CD4-positive, alpha-beta T cell (primary cell): ENCODE measurements around the gene ZNF564. TPM values are rescaled to one million over a fixed set of nuclear protein-coding genes. Genes with fewer than 3 reads are reported as not detected.

Source experiments
- ATAC-seq: fragments of 200-7000 bp; cut with Tn5 transposase; one replicate; pipeline ENCODE4 v1.10.0; 2022; ENCODE audit warnings: mild to moderate bottlenecking; ENCODE audit not compliant: poor library complexity
- CTCF ChIA-PET: fragments of 350-600 bp; sonication (Branson Sonifier 250); formaldehyde crosslinking; loops from one replicate; lab custom pipeline; 2021; ENCODE audit warnings: antibody characterized with exemption, inconsistent platforms; lab: Charles Lee
- POLR2A ChIA-PET: fragments of 350-600 bp; sonication (Branson Sonifier 250); formaldehyde crosslinking; loops from one replicate; lab custom pipeline; 2021; ENCODE audit warnings: antibody characterized with exemption, inconsistent platforms; lab: Charles Lee
- DNase-seq, 14 experiments: peaks; one replicate each; pipeline ENCODE4 v3.0.0-alpha.2; 2013 to 2020; ENCODE audit warnings: mixed read lengths in 2 of 14
- H3K27ac ChIP-seq, 2 donors: one replicate each; pipeline versions ENCODE4 v1.5.1 to v1.7.0; 2013; ENCODE audit warnings: low read length in 2 of 2, low read depth in 1 of 2, mild to moderate bottlenecking in 1 of 2
- H3K27me3 ChIP-seq, 2 experiments: 1 replicate in 1 of 2; 2 replicates in 1 of 2; pipeline versions ENCODE4 v1.6.1 to v1.7.0; 2013; ENCODE audit warnings: low read length in 2 of 2, control low read depth in 1 of 2, mild to moderate bottlenecking in 1 of 2, moderate library complexity in 1 of 2; ENCODE audit not compliant: insufficient read depth in 2 of 2, control insufficient read depth in 1 of 2
- H3K36me3 ChIP-seq: one replicate; pipeline ENCODE4 v1.6.1; 2013; ENCODE audit warnings: low read length, control low read depth; ENCODE audit not compliant: insufficient read depth
- H3K4me1 ChIP-seq: one replicate; pipeline ENCODE4 v1.6.1; 2013; ENCODE audit warnings: low read length, control low read depth; ENCODE audit not compliant: insufficient read depth
- H3K4me3 ChIP-seq: one replicate; pipeline ENCODE4 v1.5.1; 2013; ENCODE audit warnings: mild to moderate bottlenecking, low read length, moderate library complexity
- H3K9me3 ChIP-seq, 2 experiments: 1 replicate in 1 of 2; 2 replicates in 1 of 2; pipeline versions ENCODE4 v1.6.1 to v1.7.0; 2013; ENCODE audit warnings: low read length in 2 of 2, mild to moderate bottlenecking in 2 of 2, control low read depth in 1 of 2, moderate library complexity in 1 of 2; ENCODE audit not compliant: control insufficient read depth in 1 of 2, insufficient read depth in 1 of 2
- H3K27ac Mint-ChIP-seq: one replicate; pipeline ENCODE4 v1.8.0; 2020; ENCODE audit warnings: mixed read lengths
- H3K27me3 Mint-ChIP-seq: one replicate; pipeline ENCODE4 v1.8.0; 2021; ENCODE audit warnings: mixed read lengths
- H3K36me3 Mint-ChIP-seq: one replicate; pipeline ENCODE4 v1.8.0; 2021; ENCODE audit warnings: low read depth, mixed read lengths
- H3K4me1 Mint-ChIP-seq: one replicate; pipeline ENCODE4 v1.8.0; 2021; ENCODE audit warnings: low read depth, mixed read lengths
- H3K4me3 Mint-ChIP-seq: one replicate; pipeline ENCODE4 v1.8.0; 2020; ENCODE audit warnings: mild to moderate bottlenecking, mixed read lengths
- H3K9me3 Mint-ChIP-seq: one replicate; pipeline ENCODE4 v1.8.0; 2020; ENCODE audit warnings: mixed read lengths
- intact Hi-C, 2 experiments: fragments of 100-400 bp; cut with DNase I in 1 of 2; cut with micrococcal nuclease in 1 of 2; formaldehyde crosslinking; loops; one replicate each; pipeline versions ENCODE4 v1.15.1 to v1.9.0; 2023 to 2025; cut with DNase I, micrococcal nuclease
- total RNA-seq, 174 experiments: library from RNA in 2 of 174; stranded (reverse) in 2 of 174; gene quantifications; one replicate each; pipeline ENCODE4 v1.2.3 and lab custom pipeline; 2021 to 2026
- TF ChIP-seq, protein P1 (sequence below): fragments of 200-600 bp; IDR thresholded peaks from one replicate; pipeline ENCODE4 v1.8.0; 2022; ENCODE audit warnings: antibody characterized with exemption, mild to moderate bottlenecking

ZNF564 gene
- total RNA-seq, 2 experiments from 2014 or later: 17.3 to 18.0 TPM

DNA sequence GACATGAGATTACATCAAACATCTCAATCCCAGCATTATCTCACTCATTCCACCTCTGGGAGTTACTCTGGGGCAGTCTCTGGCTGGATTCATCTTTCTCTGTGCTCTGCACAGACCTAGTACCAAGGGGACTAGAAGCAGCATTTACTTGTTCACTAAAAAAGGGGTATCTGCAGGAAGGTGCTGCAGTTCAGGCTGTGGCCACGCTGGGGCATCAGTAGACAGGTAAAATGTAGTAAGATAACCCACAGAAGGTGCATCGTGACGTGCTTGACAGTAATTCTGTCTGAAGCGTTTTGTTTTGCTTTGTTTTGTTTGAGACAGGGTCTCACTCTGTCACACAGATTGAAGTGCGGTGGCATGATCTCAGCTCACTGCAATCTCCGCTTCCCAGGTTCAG is 29.3 kb downstream of the ZNF564 start:
- Histone ChIP-seq H3K4me3 (no peak overlapping the region), H3K27me3 (no peaks in the 10 kb centered on the region), H3K36me3 (peaks cover 18% of the 10 kb centered on the region), H3K4me1 (no peaks in the 10 kb centered on the region), H3K27ac (no peak overlapping the region), H3K9me3 (peaks cover 85 to 87% of the 10 kb centered on the region in 2 experiments)
- no peak for DNase-seq
- no peak overlapping the region for H3K27ac Mint-ChIP-seq
- no peaks in the 10 kb centered on the region for H3K27me3 Mint-ChIP-seq
- CTCF ChIA-PET: no interaction called here
- peaks cover 27% of the 10 kb centered on the region for H3K9me3 Mint-ChIP-seq
- ATAC-seq: no peak
- no peak overlapping the region for H3K4me3 Mint-ChIP-seq
- peaks cover 80% of the 10 kb centered on the region for H3K36me3 Mint-ChIP-seq
- no peaks in the 10 kb centered on the region for H3K4me1 Mint-ChIP-seq
- TF ChIP-seq, protein P1, sequence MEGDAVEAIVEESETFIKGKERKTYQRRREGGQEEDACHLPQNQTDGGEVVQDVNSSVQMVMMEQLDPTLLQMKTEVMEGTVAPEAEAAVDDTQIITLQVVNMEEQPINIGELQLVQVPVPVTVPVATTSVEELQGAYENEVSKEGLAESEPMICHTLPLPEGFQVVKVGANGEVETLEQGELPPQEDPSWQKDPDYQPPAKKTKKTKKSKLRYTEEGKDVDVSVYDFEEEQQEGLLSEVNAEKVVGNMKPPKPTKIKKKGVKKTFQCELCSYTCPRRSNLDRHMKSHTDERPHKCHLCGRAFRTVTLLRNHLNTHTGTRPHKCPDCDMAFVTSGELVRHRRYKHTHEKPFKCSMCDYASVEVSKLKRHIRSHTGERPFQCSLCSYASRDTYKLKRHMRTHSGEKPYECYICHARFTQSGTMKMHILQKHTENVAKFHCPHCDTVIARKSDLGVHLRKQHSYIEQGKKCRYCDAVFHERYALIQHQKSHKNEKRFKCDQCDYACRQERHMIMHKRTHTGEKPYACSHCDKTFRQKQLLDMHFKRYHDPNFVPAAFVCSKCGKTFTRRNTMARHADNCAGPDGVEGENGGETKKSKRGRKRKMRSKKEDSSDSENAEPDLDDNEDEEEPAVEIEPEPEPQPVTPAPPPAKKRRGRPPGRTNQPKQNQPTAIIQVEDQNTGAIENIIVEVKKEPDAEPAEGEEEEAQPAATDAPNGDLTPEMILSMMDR: no peak
- intact Hi-C loops: loop anchor here in 1 of 2 experiments (10.0 kb wide), 1 partner anchor 447 kb away; no protein-coding TSS in a partner anchor
- POLR2A ChIA-PET: no interaction called here

DNA sequence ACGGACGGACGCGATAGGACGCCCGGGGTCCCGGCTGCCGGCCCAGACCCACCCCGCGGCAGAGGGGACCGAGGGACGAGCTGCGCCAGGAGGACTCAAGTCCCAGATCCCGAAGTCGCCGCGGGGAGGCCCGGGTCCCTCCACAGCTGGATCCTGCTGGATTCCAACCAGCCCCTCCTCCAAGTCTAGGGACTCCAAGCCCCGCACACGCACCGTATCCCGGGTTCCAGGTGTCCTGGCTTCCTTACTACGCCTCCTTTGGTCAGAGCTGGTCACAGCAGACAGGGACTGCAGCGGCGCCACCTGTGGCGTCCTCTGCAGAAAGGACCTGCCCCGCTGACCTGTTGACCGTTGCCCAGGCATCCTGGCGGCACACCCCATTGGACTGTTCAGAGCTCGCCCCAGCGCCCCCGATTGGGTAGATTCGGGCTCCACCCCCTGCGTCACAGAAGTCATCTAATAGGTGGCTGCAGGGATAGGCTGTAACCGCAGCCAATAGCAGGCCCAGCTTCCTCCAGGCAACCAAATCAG is 37.7 kb downstream of the ZNF564 start:
- Mint-ChIP-seq H3K9me3 (peaks cover 5% of the 10 kb centered on the region), H3K27ac (no peak overlapping the region), H3K36me3 (peaks cover 27% of the 10 kb centered on the region), H3K27me3 (peaks cover 4% of the 10 kb centered on the region), H3K4me1 (no peaks in the 10 kb centered on the region), H3K4me3 (no peak overlapping the region)
- ATAC-seq (no peak), DNase-seq (no peak)
- intact Hi-C loops: loop anchor here in 1 of 2 experiments (10.0 kb wide), 1 partner anchor 559 kb away; no protein-coding TSS in a partner anchor
- no peaks in the 10 kb centered on the region for H3K4me1 ChIP-seq
- ChIA-PET CTCF (interaction anchor here (0.6 kb wide), 1 partner anchor 443 kb away, joined by 4 read pairs; no protein-coding TSS in a partner anchor), POLR2A (no interaction called here)
- no peak overlapping the region for H3K4me3 ChIP-seq
- no peak overlapping the region for H3K27ac ChIP-seq
- peaks cover 32 to 62% of the 10 kb centered on the region in 2 experiments for H3K9me3 ChIP-seq
- no peaks in the 10 kb centered on the region for H3K36me3 ChIP-seq
- H3K27me3 ChIP-seq: peaks cover 0 to 6% of the 10 kb centered on the region in 2 experiments
- TF ChIP-seq, protein P1: no peak

DNA sequence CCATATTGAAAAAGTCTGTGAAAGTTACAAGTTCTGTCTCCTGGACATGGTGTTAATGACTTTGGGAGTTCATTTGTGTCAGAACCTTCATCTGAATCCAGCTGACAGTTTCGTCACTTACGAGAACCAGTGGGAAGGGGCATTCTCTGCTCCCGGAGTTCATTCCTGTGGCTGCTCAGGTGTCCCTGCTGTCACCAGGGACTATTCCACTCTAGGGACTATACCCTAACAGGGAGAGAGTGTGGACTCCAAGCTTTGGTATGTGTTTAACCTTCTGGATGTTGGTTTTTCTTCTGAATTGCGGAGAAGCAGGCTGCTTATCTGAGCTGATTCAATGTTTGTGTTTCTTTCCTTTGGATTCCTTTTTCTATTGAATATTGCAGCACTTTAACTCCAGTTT is 54.2 kb downstream of the ZNF564 start:
- Mint-ChIP-seq H3K4me1 (peaks cover 12% of the 10 kb centered on the region), H3K27me3 (no peaks in the 10 kb centered on the region), H3K36me3 (no peaks in the 10 kb centered on the region), H3K4me3 (peak overlapping the region; percentile 34), H3K9me3 (no peaks in the 10 kb centered on the region), H3K27ac (no peak overlapping the region)
- Histone ChIP-seq H3K27me3 (no peaks in the 10 kb centered on the region), H3K9me3 (peaks cover 0 to 3% of the 10 kb centered on the region in 2 experiments), H3K4me3 (no peak overlapping the region), H3K36me3 (no peaks in the 10 kb centered on the region), H3K4me1 (peaks cover 13% of the 10 kb centered on the region), H3K27ac (no peak overlapping the region)
- POLR2A ChIA-PET: interaction anchor here (0.6 to 0.9 kb wide), 2 partner anchors 12 to 21 kb away, joined by 3 read pairs; partner anchors contain the start of gene ZNF709
- TF ChIP-seq, protein P1: no peak
- no peak for ATAC-seq
- CTCF ChIA-PET: no interaction called here
- intact Hi-C loops: loop anchor here in 1 of 2 experiments (5.0 kb wide), 2 partner anchors 50 to 170 kb away; partner anchors contain the start of genes MAN2B1 and WDR83
- no peak for DNase-seq
